ENCODE measurements around the gene MTARC1.

Gene MTARC1

DNA sequence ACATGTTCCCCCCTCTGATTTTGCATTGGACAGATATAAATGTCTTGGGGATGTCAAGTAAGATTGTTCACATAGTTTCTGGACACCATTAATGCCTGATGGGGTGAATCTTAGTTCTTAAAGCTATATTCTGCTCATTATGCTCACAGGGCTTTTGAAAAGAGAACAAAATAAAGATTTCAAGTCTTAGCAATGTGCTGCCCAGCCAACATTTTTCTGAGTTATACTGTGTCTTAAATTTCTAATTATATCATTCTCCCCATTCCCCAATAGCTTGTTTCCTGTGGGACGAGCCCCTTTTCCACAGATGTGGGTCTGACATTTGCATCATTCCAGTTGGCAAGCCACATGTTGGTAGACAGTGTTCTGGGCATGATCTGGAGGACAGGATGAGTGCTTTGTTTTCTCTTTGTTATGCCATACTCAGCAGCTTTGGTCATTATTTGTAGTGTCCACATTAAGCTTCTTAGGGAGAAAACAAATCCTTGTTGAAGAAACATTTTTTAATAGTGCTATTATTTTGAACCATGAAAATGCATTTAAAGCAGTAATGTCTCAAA lies 32.8 kb downstream of the MTARC1 start:
- DNase-seq (ENCODE audit: low spot score), result no peak
- TF ChIP-seq, protein P1, sequence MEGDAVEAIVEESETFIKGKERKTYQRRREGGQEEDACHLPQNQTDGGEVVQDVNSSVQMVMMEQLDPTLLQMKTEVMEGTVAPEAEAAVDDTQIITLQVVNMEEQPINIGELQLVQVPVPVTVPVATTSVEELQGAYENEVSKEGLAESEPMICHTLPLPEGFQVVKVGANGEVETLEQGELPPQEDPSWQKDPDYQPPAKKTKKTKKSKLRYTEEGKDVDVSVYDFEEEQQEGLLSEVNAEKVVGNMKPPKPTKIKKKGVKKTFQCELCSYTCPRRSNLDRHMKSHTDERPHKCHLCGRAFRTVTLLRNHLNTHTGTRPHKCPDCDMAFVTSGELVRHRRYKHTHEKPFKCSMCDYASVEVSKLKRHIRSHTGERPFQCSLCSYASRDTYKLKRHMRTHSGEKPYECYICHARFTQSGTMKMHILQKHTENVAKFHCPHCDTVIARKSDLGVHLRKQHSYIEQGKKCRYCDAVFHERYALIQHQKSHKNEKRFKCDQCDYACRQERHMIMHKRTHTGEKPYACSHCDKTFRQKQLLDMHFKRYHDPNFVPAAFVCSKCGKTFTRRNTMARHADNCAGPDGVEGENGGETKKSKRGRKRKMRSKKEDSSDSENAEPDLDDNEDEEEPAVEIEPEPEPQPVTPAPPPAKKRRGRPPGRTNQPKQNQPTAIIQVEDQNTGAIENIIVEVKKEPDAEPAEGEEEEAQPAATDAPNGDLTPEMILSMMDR (IDR thresholded peaks at IDR 0.05; ENCODE audit: borderline replicate concordance, control extremely low read depth, extremely low read depth, insufficient read depth, missing control alignments), result no peak
- in situ Hi-C loops (cut with MboI; ENCODE audit: low sequenced_read_pairs, unreplicated experiment), result no loop called here

DNA sequence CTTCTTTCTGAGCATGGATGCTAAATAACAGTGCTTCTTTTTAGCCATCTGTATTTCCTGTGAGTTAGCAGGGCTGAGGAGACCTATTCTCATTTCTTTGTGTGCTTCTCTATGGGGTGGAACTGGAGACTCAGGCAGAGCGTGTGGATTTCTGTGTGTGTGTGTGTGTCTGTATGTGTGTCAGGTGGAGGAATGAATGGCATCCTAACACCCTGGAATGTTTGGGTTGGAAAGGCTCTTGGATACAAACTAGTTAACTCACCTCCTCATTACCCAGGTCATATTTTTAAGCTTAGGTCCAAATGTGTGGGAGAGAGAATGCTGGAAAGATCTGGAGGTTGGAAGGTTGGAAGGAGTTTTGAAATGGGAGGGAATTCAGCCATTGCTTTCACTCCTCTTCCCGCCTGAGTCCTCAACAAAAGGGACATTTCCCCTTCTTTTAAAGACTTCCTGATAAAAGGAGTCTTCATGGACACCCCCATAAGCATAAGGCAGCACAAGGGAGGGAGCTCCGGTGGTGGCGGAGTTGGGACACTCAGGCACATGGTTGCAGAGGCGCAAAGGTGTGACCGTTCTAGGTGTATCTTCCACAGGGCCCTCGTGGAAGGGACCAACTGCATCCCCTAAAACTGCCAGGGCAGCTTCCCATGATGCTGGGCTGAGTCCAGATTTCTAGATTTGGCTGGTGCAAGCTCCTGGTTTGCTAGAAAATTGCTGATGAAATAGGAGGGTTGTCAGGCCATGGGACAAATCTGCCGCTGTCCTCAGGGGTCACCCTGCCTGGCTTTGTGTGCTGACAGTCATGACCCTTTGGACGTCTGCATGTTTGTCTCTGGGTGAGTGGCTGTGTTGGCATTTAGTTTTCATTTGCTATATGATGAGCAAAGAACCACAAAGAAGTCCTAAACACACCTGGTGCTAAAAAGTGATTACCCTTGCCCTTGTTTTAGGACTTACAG lies 37.6 kb downstream of the MTARC1 start:
- in situ Hi-C loops (cut with MboI; ENCODE audit: low sequenced_read_pairs, unreplicated experiment), result no loop called here
- TF ChIP-seq, protein P1 (IDR thresholded peaks at IDR 0.05; ENCODE audit: borderline replicate concordance, control extremely low read depth, extremely low read depth, insufficient read depth, missing control alignments), result no peak
- no peak for DNase-seq (ENCODE audit: low spot score)

DNA sequence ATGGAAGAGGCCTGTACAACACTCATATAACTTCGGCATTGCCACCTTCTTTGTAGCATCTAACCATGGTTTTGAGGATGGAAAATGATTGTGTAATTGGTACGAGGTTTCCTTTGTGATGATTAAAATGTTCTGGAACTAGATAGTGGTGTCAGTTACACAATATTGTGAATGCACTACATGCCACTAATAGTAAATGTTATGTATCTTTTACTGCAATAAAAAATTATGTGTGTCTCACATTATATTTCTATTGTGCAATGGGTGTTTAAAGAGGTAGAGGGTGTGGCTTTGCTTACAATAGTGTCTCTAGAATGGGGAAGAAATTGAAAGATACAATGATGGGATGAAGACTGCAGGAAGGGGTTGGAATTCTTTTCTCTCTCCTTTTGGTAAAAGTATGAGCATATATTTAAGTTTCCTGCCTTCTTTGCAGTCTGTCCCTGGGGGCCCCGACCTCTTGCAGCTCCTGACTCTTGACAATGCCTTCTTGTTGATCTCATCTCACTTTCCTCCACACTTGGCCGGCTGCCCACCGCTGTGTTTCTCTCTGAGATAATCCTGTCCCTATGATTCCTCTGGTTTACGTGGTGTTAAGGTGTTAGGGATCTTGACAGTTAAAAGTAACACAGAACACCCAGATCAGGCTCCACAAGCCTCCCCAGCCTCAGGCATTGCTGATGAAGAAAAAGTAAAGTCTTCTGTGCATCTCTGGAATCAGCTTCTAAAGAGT lies 39.3 kb downstream of the MTARC1 start:
- no peak for DNase-seq (ENCODE audit: low spot score)
- in situ Hi-C loops (cut with MboI; ENCODE audit: low sequenced_read_pairs, unreplicated experiment), result no loop called here
- TF ChIP-seq, protein P1 (IDR thresholded peaks at IDR 0.05; ENCODE audit: borderline replicate concordance, control extremely low read depth, extremely low read depth, insufficient read depth, missing control alignments), result no peak

DNA sequence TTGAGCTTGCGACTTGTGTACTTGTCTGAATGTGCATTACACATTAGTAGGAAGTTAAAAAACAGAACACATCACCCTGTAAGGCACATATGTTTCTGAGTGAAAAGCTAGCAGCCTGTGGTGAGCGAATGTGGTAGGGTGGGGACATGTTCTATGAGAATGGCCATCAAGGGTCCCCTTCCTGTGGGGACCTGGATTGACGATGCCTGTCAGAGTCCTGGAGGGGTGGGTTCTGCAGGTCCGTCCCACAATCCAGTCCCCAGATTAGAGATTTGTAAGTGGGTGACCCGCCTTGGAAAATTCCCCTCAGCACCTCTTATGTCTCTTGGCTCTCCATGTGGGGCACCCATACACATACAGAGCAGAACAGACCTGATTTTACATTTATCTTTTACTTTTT lies 40.0 kb downstream of the MTARC1 start:
- TF ChIP-seq, protein P1 (IDR thresholded peaks at IDR 0.05; ENCODE audit: borderline replicate concordance, control extremely low read depth, extremely low read depth, insufficient read depth, missing control alignments), result no peak
- in situ Hi-C loops (cut with MboI; ENCODE audit: low sequenced_read_pairs, unreplicated experiment), result no loop called here
- DNase-seq (ENCODE audit: low spot score), result no peak

DNA sequence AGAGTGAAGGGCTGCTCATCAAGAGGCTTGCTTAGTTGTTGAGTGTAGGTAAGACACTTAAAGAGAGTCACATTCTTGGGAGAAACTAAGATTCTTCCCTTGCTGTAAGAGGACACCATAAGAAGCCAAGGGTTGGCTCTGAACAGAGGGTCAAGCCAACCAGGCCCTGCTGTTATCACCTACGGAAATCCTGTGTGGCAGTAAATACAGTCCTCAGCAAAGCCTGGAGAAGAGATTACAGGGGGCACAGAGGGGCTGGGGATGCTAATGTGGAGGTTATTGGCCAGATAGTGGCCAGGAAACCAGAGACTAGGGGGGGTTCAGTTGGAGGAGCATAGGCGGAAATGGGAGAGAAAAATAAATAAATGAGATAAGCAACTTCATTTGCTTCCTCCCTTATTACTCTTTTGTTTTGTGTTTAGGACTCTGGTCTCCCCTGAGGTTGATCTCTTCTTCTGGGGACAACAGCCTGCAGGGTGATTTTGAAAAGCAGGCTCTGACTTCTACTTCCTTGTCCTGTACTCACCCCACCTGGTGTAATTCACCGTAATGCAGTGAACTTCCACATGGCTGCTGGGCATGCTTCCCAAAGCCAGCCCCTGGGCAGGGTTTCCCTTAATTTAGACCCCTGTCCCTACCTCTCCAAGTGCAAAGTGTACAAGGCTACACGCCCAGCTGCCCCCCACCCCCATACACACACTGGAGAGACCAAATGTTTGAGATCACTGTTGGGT lies 40.9 kb downstream of the MTARC1 start:
- TF ChIP-seq, protein P1 (IDR thresholded peaks at IDR 0.05; ENCODE audit: borderline replicate concordance, control extremely low read depth, extremely low read depth, insufficient read depth, missing control alignments), result no peak
- DNase-seq (ENCODE audit: low spot score), result no peak
- in situ Hi-C loops (cut with MboI; ENCODE audit: low sequenced_read_pairs, unreplicated experiment), result no loop called here

DNA sequence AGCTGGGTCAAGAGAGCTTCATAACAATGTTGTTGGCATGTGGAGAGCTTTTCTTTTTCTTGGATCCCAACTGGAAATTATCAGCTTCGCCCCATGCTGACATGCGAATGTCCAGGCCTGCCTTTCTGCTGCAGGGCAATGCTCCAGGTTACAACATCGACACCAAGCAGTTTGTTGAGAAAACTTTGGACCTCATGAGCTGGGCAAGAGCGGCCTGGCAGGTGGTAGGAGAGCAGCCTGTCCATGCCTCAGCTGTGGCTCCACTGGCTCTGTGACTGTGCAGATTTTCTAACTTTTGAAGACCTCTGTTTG lies 41.4 kb downstream of the MTARC1 start:
- in situ Hi-C loops (cut with MboI; ENCODE audit: low sequenced_read_pairs, unreplicated experiment), result no loop called here
- TF ChIP-seq, protein P1 (IDR thresholded peaks at IDR 0.05; ENCODE audit: borderline replicate concordance, control extremely low read depth, extremely low read depth, insufficient read depth, missing control alignments), result no peak
- no peak for DNase-seq (ENCODE audit: low spot score)

Measured in GM13976 (cell line).